GM18951 (cell line): ENCODE data around the gene DHX34.
"Not testable (repeated sequence)": the region's sequence is repeated elsewhere in the genome, so short reads cannot be mapped to it uniquely, and the experiment has no call there.

Experiments
- POLR2A ChIP-seq: IDR thresholded peaks from 4 replicates; pipeline ENCODE4 v1.6.1; 2011; ENCODE audit warnings: mild to moderate bottlenecking; ENCODE audit not compliant: insufficient read length, insufficient read depth; ENCODE audit errors: extremely low read depth
- in situ Hi-C: fragments of 300-500 bp; cut with MboI; formaldehyde crosslinking; loops from one replicate; pipeline ENCODE4 v1.12.0; 2022; ENCODE audit warnings: low sequenced_read_pairs, mixed read lengths, inconsistent platforms; ENCODE audit not compliant: unreplicated experiment

Gene DHX34

GRCh38 chr19:47340477-47341208 lies 8.5 kb upstream of the DHX34 start:
- in situ Hi-C loops, result no loop called here
- no peak for TF ChIP-seq POLR2A

DNA sequence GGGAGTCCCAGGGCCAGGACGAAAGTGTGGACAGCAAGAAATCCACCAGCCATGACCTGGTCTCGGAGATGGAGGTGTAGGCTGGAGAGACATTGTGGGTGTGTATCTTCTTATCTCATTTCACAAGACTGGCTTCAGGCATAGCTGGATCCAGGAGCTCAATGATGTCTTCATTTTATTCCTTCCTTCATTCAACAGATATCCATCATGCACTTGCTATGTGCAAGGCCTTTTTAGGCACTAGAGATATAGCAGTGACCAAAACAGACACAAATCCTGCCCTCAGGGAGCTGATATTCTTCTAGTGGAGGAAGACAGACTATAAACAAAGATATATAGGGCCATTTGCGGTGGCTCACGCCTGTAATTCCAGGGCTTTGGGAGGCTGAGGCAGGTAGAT lies 7.4 kb upstream of the DHX34 start:
- in situ Hi-C loops, result no loop called here
- TF ChIP-seq POLR2A, result no peak

GRCh38 chr19:47343194-47343802 lies 5.8 kb upstream of the DHX34 start:
- in situ Hi-C loops, result no loop called here
- TF ChIP-seq POLR2A, result no peak

GRCh38 chr19:47344425-47344824 lies 4.7 kb upstream of the DHX34 start:
- TF ChIP-seq POLR2A, result no peak
- in situ Hi-C loops, result no loop called here

DNA sequence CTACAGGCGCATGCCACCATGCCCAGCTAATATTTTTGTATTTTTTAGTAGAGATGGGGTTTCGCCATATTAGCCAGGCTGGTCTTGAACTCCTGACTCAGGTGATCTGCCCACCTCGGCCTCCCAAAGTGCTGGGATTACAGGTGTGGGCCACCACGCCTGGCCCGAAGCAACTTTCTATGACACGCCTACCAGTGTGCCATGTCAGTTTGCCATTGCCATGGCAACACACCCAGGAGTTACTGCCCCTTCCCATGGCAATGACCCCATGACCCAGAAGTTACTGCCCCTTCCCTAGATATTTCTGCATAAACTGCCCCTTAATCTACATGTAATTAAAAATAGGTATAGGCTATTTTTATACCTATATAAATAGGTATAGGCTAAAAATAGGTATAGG lies 3.1 kb upstream of the DHX34 start:
- in situ Hi-C loops, result not testable (repeated sequence)

DNA sequence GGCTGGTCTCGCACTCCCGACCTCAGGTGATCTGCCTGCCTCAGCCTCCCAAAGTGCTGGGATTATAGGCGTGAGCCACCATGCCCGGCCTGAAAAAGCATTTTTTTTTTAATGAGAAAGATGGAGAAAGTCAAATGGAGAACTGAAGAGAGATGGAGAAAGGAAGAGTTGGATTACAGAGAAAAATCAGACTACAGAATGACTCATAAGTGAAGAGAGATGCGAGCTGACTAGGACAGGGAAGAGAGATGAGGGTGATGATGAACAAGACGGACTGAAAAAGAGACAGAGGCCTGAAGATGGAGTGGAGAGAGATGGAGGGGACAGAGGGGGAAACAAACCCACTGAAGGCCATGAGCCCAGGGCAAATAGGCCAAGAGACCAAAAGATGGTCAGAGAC lies 1.5 kb downstream of the DHX34 start:
- in situ Hi-C loops, result no loop called here

DNA sequence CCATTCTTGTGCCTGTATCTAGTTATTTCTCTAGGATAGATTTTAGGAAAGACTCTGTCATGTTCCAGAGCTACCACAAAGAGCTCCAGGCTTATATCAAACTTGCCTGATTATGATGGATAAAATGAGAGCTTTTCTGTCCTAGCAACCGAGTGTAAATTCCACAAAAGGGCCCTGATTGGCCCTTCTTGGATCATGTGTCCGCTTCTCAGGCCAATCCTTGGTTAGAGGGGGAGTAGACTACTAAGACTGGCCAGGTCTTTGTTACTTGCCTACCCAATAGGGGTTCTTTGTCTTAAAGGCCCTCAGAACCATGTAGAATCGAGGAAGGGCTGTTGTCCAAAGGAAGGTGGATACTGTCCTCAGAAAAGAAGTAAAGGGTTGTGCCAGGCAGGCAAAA lies 2.4 kb downstream of the DHX34 start:
- TF ChIP-seq POLR2A, result no peak
- in situ Hi-C loops, result no loop called here

More for the DNA sequence above, 1.5 kb downstream of the DHX34 start:
- no peak for TF ChIP-seq POLR2A

- no peak for TF ChIP-seq POLR2A
Measured at GRCh38 chr19:47352095-47352494, 3.0 kb downstream of the DHX34 start.

GRCh38 chr19:47353307-47353712 lies 4.2 kb downstream of the DHX34 start:
- in situ Hi-C loops, result no loop called here

More at GRCh38 chr19:47352095-47352494, 3.0 kb downstream of the DHX34 start:
- in situ Hi-C loops, result no loop called here

GRCh38 chr19:47356900-47357299 lies 7.8 kb downstream of the DHX34 start:
- in situ Hi-C loops, result no loop called here

More at GRCh38 chr19:47353307-47353712, 4.2 kb downstream of the DHX34 start:
- no peak for TF ChIP-seq POLR2A

GRCh38 chr19:47357788-47358680 lies 8.9 kb downstream of the DHX34 start:
- TF ChIP-seq POLR2A, result no peak
- in situ Hi-C loops, result no loop called here

More at GRCh38 chr19:47356900-47357299, 7.8 kb downstream of the DHX34 start:
- no peak for TF ChIP-seq POLR2A

DNA sequence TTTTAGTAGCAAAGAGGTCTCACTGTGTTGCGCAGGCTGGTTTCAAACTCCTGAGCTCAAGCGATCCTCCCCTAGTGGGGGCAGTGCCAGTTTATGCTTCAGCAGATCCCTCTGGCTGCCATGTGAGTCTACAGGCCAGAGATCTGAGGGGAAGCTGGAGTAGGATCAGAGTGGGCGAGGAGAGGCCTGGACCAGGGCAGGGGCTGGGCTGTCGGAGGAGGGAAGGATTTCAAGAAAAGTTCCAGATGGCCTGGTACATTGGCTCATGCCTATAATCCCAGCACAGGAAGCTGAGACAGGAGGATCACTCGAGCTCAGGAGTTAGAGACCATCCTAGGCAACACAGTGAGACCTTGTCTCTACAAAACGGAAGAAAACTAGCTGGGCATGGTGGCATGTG lies 9.8 kb downstream of the DHX34 start:
- no peak for TF ChIP-seq POLR2A
- in situ Hi-C loops, result no loop called here

- in situ Hi-C loops, result no loop called here
- TF ChIP-seq POLR2A, result no peak
Measured at GRCh38 chr19:47362321-47362720, 13.2 kb downstream of the DHX34 start.
